ENCODE results near the gene CAMK1. TPM values are rescaled to one million over a fixed set of nuclear protein-coding genes. Genes with fewer than 3 reads are reported as not detected.

The CAMK1 gene
- total and polyA plus RNA-seq, 11 donors, result 9.7 to 26.3 (median 14.7) TPM

DNA sequence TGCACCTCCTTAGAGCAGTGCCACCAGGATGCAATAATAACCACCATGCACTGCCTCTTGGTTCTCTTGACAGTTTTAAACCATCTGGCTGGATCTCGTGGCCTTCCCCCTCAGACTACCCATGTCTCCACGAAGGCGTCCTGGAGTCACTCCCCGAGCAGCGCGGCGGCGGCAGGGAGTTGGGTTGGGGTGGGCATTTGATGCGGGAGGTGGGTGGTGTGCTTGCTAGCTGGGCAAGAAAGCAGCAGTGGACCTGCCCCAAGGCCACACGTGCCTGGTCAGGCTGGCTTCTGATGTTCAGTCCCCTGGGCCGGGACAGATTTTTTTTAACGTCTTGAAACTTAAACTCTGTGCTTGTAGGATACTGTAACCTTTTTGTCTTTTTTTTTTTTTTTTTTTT lies 36.4 kb upstream of the CAMK1 start:
- H3K4me3 ChIP-seq, result no peak overlapping the region
- ATAC-seq (no peak), DNase-seq (no peak)
- H3K27me3 ChIP-seq, result no peaks in the 10 kb centered on the region
- TF ChIP-seq, protein P1, sequence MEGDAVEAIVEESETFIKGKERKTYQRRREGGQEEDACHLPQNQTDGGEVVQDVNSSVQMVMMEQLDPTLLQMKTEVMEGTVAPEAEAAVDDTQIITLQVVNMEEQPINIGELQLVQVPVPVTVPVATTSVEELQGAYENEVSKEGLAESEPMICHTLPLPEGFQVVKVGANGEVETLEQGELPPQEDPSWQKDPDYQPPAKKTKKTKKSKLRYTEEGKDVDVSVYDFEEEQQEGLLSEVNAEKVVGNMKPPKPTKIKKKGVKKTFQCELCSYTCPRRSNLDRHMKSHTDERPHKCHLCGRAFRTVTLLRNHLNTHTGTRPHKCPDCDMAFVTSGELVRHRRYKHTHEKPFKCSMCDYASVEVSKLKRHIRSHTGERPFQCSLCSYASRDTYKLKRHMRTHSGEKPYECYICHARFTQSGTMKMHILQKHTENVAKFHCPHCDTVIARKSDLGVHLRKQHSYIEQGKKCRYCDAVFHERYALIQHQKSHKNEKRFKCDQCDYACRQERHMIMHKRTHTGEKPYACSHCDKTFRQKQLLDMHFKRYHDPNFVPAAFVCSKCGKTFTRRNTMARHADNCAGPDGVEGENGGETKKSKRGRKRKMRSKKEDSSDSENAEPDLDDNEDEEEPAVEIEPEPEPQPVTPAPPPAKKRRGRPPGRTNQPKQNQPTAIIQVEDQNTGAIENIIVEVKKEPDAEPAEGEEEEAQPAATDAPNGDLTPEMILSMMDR (IDR thresholded peaks at IDR 0.05), result no peak
- no peak for TF ChIP-seq POLR2A (IDR thresholded peaks at IDR 0.05)
- WGBS, 4 donors, result 85 to 93% (median 90%) methylated on average over 12 of the region's 12 CpGs
- H3K36me3 ChIP-seq, result peaks cover 0 to 74% (median 64%) of the 10 kb centered on the region in 9 donors
- intact Hi-C loops (cut with DNase I), result no loop called here
- H3K27ac ChIP-seq, result no peak overlapping the region
- H3K9me3 ChIP-seq, result no peaks in the 10 kb centered on the region
- H3K4me1 ChIP-seq, result peaks cover 0 to 30% (median 11%) of the 10 kb centered on the region in 12 donors

DNA sequence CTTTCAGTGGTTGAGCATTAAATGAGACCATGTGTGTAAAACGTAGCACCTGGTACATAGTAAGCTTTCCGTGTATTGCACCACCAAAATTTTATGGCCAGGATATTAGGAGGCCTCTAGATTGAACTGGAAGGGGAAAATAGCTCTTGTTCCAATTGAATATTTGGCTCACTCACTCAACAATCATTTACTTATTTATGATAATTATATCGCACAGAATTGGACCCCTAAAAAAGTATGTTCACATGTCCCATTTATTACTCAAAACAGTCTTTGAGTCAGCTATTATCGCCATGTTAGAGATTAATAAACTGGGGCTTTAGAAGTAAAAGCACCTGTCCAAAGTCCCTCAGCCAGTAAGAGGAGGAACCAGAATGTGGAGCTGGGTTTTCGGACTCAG lies 35.2 kb upstream of the CAMK1 start:
- H3K4me3 ChIP-seq, result no peak overlapping the region
- 89 to 95% (median 93%) methylated on average over 5 of the region's 5 CpGs for WGBS, 4 donors
- H3K36me3 ChIP-seq, result peaks cover 0 to 85% (median 76%) of the 10 kb centered on the region in 9 donors
- ATAC-seq (no peak), DNase-seq (no peak)
- no peak overlapping the region for H3K27ac ChIP-seq
- peaks cover 0 to 20% (median 6%) of the 10 kb centered on the region in 12 donors for H3K4me1 ChIP-seq
- H3K27me3 ChIP-seq, result no peaks in the 10 kb centered on the region
- H3K9me3 ChIP-seq, result no peaks in the 10 kb centered on the region
- intact Hi-C loops (cut with DNase I), result no loop called here
- TF ChIP-seq, protein P1 (IDR thresholded peaks at IDR 0.05), result no peak
- TF ChIP-seq POLR2A (IDR thresholded peaks at IDR 0.05), result no peak

DNA sequence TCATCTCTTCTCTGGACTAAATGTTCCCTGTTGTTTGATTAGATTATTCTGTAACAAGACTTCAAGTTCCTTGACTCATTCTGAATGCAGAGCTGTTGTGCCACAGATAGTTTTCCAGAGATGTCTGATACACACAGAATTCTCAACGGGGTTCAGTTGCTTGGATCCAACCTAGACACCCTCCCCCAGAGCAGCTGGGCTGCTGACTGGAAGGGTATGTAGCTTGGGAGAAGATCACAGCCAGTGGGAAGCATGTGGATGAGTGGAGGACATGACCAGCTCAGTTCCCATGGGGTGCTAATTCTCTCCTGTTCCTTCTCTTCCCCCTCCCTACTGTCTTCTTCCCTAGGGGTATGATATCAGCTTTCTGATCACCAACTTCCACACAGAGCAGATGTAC lies 33.7 kb upstream of the CAMK1 start:
- intact Hi-C loops (cut with DNase I), result no loop called here
- ATAC-seq (peak; percentile 33 to 59 (median 40)), DNase-seq (no peak)
- Histone ChIP-seq H3K4me1 (peaks cover 0 to 11% (median 5%) of the 10 kb centered on the region in 12 donors), H3K4me3 (no peak overlapping the region), H3K27ac (peak overlapping the region in 11 of 12 donors; percentile 32 to 73 (median 57)), H3K27me3 (no peaks in the 10 kb centered on the region), H3K9me3 (no peaks in the 10 kb centered on the region), H3K36me3 (peaks cover under 1 to 99% (median 91%) of the 10 kb centered on the region in 9 donors)
- 33 to 84% (median 61%) methylated on average over 1 of the region's 1 CpG for WGBS, 4 donors
- no peak for TF ChIP-seq POLR2A (IDR thresholded peaks at IDR 0.05)
- TF ChIP-seq, protein P1 (IDR thresholded peaks at IDR 0.05), result no peak

DNA sequence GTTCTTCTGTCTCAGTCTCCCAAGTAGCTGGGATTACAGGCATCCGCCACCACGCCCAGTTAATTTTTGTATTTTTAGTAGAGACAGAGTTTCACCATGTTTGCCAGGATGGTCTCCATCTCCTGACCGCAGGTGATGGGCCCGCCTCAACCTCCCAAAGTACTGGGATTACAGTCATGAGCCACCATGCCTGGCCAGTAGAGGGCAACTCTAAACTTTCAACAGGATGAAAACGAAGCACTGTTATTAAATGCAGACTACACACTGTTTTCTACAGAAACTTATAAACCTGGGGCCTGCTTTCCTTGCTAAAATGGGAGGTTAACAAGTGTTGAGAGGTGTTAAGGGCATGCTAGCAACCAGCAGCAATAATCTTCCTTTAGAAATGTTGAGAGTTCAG lies 30.8 kb upstream of the CAMK1 start:
- Histone ChIP-seq H3K27me3 (no peaks in the 10 kb centered on the region), H3K4me1 (peaks cover 0 to 23% (median 6%) of the 10 kb centered on the region in 12 donors), H3K4me3 (no peak overlapping the region), H3K9me3 (no peaks in the 10 kb centered on the region), H3K27ac (no peak overlapping the region), H3K36me3 (peaks cover 5 to 99% (median 84%) of the 10 kb centered on the region in 9 donors)
- no peak for DNase-seq
- intact Hi-C loops (cut with DNase I), result no loop called here
- ATAC-seq, result no peak
- TF ChIP-seq, protein P1 (IDR thresholded peaks at IDR 0.05), result peak in 2 of 12 donors; percentile 7 to 10
- TF ChIP-seq POLR2A (IDR thresholded peaks at IDR 0.05), result no peak
- WGBS, 4 donors, result 80 to 89% (median 89%) methylated on average over 5 of the region's 5 CpGs

All from heart left ventricle (tissue), 16 donors.